ENCODE measurements around the gene ABCD1.

DNA sequence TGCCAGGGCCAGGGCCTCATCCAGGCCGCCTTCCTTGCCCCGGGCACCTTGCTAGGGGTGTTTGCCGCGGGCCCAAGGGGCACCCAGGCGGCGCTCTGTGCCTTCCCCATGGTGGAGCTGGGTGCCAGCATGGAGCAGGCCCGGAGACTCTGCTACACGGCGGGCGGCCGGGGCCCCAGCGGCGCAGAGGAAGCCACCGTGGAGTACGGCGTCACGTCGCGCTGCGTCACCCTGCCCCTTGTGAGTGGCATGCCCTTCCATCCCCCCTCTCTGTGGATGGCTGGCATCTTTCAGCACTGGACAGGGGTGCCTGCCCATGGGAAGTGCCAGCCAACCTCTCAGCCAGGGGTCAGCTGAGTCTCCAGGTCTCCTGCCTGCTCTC, 43.0 kb downstream of the ABCD1 start:
- no peak for TF ChIP-seq ZNF341 (tag by site-specific recombination; IDR thresholded peaks at IDR 0.05; ENCODE audit: low read depth)
- TF ChIP-seq, protein P1, sequence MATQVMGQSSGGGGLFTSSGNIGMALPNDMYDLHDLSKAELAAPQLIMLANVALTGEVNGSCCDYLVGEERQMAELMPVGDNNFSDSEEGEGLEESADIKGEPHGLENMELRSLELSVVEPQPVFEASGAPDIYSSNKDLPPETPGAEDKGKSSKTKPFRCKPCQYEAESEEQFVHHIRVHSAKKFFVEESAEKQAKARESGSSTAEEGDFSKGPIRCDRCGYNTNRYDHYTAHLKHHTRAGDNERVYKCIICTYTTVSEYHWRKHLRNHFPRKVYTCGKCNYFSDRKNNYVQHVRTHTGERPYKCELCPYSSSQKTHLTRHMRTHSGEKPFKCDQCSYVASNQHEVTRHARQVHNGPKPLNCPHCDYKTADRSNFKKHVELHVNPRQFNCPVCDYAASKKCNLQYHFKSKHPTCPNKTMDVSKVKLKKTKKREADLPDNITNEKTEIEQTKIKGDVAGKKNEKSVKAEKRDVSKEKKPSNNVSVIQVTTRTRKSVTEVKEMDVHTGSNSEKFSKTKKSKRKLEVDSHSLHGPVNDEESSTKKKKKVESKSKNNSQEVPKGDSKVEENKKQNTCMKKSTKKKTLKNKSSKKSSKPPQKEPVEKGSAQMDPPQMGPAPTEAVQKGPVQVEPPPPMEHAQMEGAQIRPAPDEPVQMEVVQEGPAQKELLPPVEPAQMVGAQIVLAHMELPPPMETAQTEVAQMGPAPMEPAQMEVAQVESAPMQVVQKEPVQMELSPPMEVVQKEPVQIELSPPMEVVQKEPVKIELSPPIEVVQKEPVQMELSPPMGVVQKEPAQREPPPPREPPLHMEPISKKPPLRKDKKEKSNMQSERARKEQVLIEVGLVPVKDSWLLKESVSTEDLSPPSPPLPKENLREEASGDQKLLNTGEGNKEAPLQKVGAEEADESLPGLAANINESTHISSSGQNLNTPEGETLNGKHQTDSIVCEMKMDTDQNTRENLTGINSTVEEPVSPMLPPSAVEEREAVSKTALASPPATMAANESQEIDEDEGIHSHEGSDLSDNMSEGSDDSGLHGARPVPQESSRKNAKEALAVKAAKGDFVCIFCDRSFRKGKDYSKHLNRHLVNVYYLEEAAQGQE (tag by site-specific recombination; IDR thresholded peaks at IDR 0.05): peak; percentile 57
- TF ChIP-seq CTCF (tag by site-specific recombination; IDR thresholded peaks at IDR 0.05): no peak
- TF ChIP-seq ZFP3 (tag by site-specific recombination; IDR thresholded peaks at IDR 0.05; ENCODE audit: low read depth): no peak
- TF ChIP-seq ZBTB21 (tag by site-specific recombination; IDR thresholded peaks at IDR 0.05): no peak
- TF ChIP-seq, protein P2, sequence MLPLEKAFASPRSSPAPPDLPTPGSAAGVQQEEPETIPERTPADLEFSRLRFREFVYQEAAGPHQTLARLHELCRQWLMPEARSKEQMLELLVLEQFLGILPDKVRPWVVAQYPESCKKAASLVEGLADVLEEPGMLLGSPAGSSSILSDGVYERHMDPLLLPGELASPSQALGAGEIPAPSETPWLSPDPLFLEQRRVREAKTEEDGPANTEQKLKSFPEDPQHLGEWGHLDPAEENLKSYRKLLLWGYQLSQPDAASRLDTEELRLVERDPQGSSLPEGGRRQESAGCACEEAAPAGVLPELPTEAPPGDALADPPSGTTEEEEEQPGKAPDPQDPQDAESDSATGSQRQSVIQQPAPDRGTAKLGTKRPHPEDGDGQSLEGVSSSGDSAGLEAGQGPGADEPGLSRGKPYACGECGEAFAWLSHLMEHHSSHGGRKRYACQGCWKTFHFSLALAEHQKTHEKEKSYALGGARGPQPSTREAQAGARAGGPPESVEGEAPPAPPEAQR (tag by site-specific recombination; IDR thresholded peaks at IDR 0.05): no peak
- no peak for TF ChIP-seq ZFP69B (tag by site-specific recombination; IDR thresholded peaks at IDR 0.05)
- TF ChIP-seq ZNF335 (tag by site-specific recombination; conservative IDR thresholded peaks at IDR 0.05): no peak
- no peak for TF ChIP-seq ZBTB7A (tag by site-specific recombination; IDR thresholded peaks at IDR 0.05; ENCODE audit: low read depth)
- TF ChIP-seq ZNF510 (tag by site-specific recombination; IDR thresholded peaks at IDR 0.05; ENCODE audit: insufficient replicate concordance): no peak
- no peak for TF ChIP-seq ZNF175 (tag by site-specific recombination; IDR thresholded peaks at IDR 0.05)

Data from HEK293 (cell line).